Liver (tissue), 9 donors: ENCODE data around the gene DAZL. TPM values are rescaled to one million over a fixed set of nuclear protein-coding genes. Genes with fewer than 3 reads are reported as not detected.

Experiments used
- DNase-seq: peaks from one replicate; pipeline ENCODE4 v3.0.0-alpha.2; 2017; ENCODE audit warnings: low spot score
- H3K27ac ChIP-seq, 2 donors: one replicate each; pipeline ENCODE4 v1.7.0; 2013; ENCODE audit warnings: inconsistent platforms in 2 of 2, low read length in 2 of 2, control low read depth in 1 of 2, low read depth in 1 of 2, mild to moderate bottlenecking in 1 of 2
- H3K27me3 ChIP-seq, 4 donors: one replicate each; pipeline versions ENCODE4 v1.6.1 to v1.7.0; 2013; ENCODE audit warnings: low read length in 3 of 4, inconsistent platforms in 1 of 4, mild to moderate bottlenecking in 1 of 4, moderate library complexity in 1 of 4; ENCODE audit not compliant: control insufficient read depth in 4 of 4, insufficient read depth in 4 of 4
- H3K36me3 ChIP-seq, 4 donors: one replicate each; pipeline versions ENCODE4 v1.6.1 to v1.7.0; 2013; ENCODE audit warnings: low read length in 3 of 4, mild to moderate bottlenecking in 3 of 4, low read depth in 1 of 4, moderate library complexity in 1 of 4; ENCODE audit not compliant: control insufficient read depth in 4 of 4, insufficient read depth in 3 of 4
- H3K4me1 ChIP-seq, 4 donors: one replicate each; pipeline versions ENCODE4 v1.6.1 to v1.7.0; 2013; ENCODE audit warnings: low read length in 3 of 4, mild to moderate bottlenecking in 3 of 4, moderate library complexity in 1 of 4; ENCODE audit not compliant: control insufficient read depth in 4 of 4, insufficient read depth in 4 of 4
- H3K4me3 ChIP-seq, 3 donors: one replicate each; pipeline versions ENCODE4 v1.6.1 to v1.7.0; 2013; ENCODE audit warnings: low read length in 3 of 3, control low read depth in 1 of 3, low read depth in 1 of 3, mild to moderate bottlenecking in 1 of 3
- H3K9ac ChIP-seq, 2 donors: one replicate each; pipeline ENCODE4 v1.7.0; 2013; ENCODE audit warnings: low read length in 2 of 2, mild to moderate bottlenecking in 2 of 2, moderate library complexity in 2 of 2, control low read depth in 1 of 2, low read depth in 1 of 2
- H3K9me3 ChIP-seq, 4 donors: one replicate each; pipeline versions ENCODE4 v1.6.1 to v1.7.0; 2013; ENCODE audit warnings: low read length in 3 of 4; ENCODE audit not compliant: control insufficient read depth in 4 of 4
- CTCF ChIP-seq: fragments of 150-350 bp; IDR thresholded peaks from 2 replicates; pipeline ENCODE4 v1.5.1; 2017; ENCODE audit warnings: improper control_type of control experiment, low read depth, low read length; ENCODE audit not compliant: missing input control
- EGR1 ChIP-seq, 2 donors: IDR thresholded peaks; 2 replicates each; pipeline ENCODE4 v1.6.1; 2016 to 2018; ENCODE audit warnings: antibody characterized with exemption in 2 of 2, low read depth in 2 of 2
- FOXA1 ChIP-seq: IDR thresholded peaks from 2 replicates; pipeline ENCODE4 v1.6.1; 2016; ENCODE audit warnings: antibody characterized with exemption
- FOXA2 ChIP-seq: IDR thresholded peaks from 2 replicates; pipeline ENCODE4 v1.6.1; 2016; ENCODE audit warnings: antibody characterized with exemption
- NR2F2 ChIP-seq: IDR thresholded peaks from 2 replicates; pipeline ENCODE4 v1.6.1; 2016; ENCODE audit warnings: antibody characterized with exemption
- RAD21 ChIP-seq, 2 donors: IDR thresholded peaks; 2 replicates each; pipeline ENCODE4 v1.6.1; 2016; ENCODE audit warnings: antibody characterized with exemption in 2 of 2, mild to moderate bottlenecking in 2 of 2
- REST ChIP-seq: IDR thresholded peaks from 2 replicates; pipeline ENCODE4 v1.6.1; 2016; ENCODE audit warnings: antibody characterized with exemption, mild to moderate bottlenecking
- RXRA ChIP-seq, 2 donors: IDR thresholded peaks; 2 replicates each; pipeline ENCODE4 v1.6.1; 2017 to 2018; ENCODE audit warnings: antibody characterized with exemption in 2 of 2, mild to moderate bottlenecking in 1 of 2
- TAF1 ChIP-seq: conservative IDR thresholded peaks from 2 replicates; pipeline ENCODE4 v1.6.1; 2016; ENCODE audit warnings: antibody characterized with exemption, mild to moderate bottlenecking
- ZBTB33 ChIP-seq: IDR thresholded peaks from 2 replicates; pipeline ENCODE4 v1.6.1; 2016; ENCODE audit warnings: antibody characterized with exemption
- WGBS: extraction: QIAGEN DNeasy Blood & Tissue Kit; methylation state at CpG from one replicate; pipeline ENCODE4 v1.1.7; 2013; 5-methylcytosine and 5-hydroxymethylcytosine counted together
- polyA plus RNA-seq, 2 donors: library from polyadenylated mRNA; stranded (reverse) in 1 of 2; unstranded in 1 of 2; fragments of 200-250 nt in 1 of 2; fragments of >200 nt in 1 of 2; fragmentation: Nextera tagmentation in 1 of 2; extraction: Ambion mirVana in 1 of 2; gene quantifications; one replicate each; pipeline versions ENCODE4 v1.2.1 to v1.2.3, GENCODE V29; 2013 to 2015
- total RNA-seq, 2 donors: library from RNA; depleted of rRNA; stranded (reverse); fragments of >200 nt; gene quantifications; one replicate each; pipeline ENCODE4 v1.2.3, GENCODE V29; 2014
- TF ChIP-seq, protein P1 (sequence below): IDR thresholded peaks from 2 replicates; pipeline ENCODE4 v1.6.1; 2016; ENCODE audit warnings: antibody characterized with exemption
- TF ChIP-seq, protein P2 (sequence below): IDR thresholded peaks from 2 replicates; pipeline ENCODE4 v1.6.1; 2016; ENCODE audit warnings: antibody characterized with exemption
- donor health status: healthy.
- donor health status: healthy.
- donor health status: healthy.
- donor health status: healthy.
- donor health status: healthy.

The DAZL gene
- total and polyA plus RNA-seq, 4 donors = not detected

GRCh38 chr3:16545413-16546185 is 59.6 kb downstream of the DAZL start (continued):
- TF ChIP-seq ZBTB33 (no peak), TAF1 (no peak), FOXA2 (no peak), NR2F2 (no peak), RXRA (IDR thresholded peaks at IDR 0.05) (no peak)

- Histone ChIP-seq H3K9me3 (no peaks in the 10 kb centered on the region), H3K4me1 (no peaks in the 10 kb centered on the region), H3K27me3 (no peaks in the 10 kb centered on the region), H3K9ac (no peak overlapping the region), H3K27ac (no peak overlapping the region), H3K36me3 (no peaks in the 10 kb centered on the region), H3K4me3 (no peak overlapping the region)
- DNase-seq = no peak
- no peak for TF ChIP-seq FOXA1
- TF ChIP-seq, protein P1, sequence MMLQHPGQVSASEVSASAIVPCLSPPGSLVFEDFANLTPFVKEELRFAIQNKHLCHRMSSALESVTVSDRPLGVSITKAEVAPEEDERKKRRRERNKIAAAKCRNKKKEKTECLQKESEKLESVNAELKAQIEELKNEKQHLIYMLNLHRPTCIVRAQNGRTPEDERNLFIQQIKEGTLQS = no peak
- TF ChIP-seq REST = no peak
- no peak for TF ChIP-seq RAD21 (IDR thresholded peaks at IDR 0.05)
- TF ChIP-seq ZBTB33 = no peak
- TF ChIP-seq, protein P2, sequence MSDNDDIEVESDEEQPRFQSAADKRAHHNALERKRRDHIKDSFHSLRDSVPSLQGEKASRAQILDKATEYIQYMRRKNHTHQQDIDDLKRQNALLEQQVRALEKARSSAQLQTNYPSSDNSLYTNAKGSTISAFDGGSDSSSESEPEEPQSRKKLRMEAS = no peak
- no peak for TF ChIP-seq CTCF
- no peak for TF ChIP-seq EGR1 (IDR thresholded peaks at IDR 0.05; ENCODE audit: low read depth in 2 of 2)
- no peak for TF ChIP-seq TAF1
- 85% methylated on average over 6 of the region's 6 CpGs for WGBS
Observed at GRCh38 chr3:16543242-16543864, 61.9 kb downstream of the DAZL start.
